ENCODE results near the gene TMEM107. TPM values are rescaled to one million over a fixed set of nuclear protein-coding genes. Genes with fewer than 3 reads are reported as not detected.

The TMEM107 gene
- total RNA-seq, 1 donor from 2014 or later: 14.6 TPM

DNA sequence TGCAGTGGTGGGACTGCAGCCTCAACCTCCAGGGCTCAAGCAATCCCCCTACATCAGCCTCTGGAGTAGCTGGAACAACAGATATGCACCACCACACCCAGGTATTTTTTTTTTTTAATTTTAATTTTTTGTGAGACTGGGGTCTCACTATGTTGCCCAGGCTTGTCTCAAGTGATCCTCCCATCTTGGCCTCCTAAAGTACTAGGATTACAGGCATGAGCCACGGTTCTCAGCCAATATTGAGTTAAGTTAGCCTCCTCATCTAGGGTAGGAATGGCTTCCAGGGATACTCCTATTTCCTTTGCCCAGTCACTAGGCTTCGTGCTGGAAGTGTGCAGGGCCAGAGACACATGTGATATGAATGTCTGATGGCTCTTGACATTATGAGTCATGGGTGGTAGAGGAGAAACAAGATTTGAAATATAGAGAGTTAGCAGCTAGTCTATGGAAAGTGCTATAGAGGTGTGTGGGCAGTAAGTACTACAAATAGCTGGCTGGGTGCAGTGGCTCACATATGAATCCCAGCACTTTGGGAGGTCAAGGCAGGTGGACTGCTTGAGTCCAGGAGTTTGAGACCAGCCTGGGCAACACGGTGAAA is 44.2 kb downstream of the TMEM107 start:
- no peak overlapping the region for H3K27ac Mint-ChIP-seq (ENCODE audit: unreplicated experiment)
- peaks cover 4% of the 10 kb centered on the region for H3K4me1 Mint-ChIP-seq (ENCODE audit: unreplicated experiment)
- TF ChIP-seq, protein P1, sequence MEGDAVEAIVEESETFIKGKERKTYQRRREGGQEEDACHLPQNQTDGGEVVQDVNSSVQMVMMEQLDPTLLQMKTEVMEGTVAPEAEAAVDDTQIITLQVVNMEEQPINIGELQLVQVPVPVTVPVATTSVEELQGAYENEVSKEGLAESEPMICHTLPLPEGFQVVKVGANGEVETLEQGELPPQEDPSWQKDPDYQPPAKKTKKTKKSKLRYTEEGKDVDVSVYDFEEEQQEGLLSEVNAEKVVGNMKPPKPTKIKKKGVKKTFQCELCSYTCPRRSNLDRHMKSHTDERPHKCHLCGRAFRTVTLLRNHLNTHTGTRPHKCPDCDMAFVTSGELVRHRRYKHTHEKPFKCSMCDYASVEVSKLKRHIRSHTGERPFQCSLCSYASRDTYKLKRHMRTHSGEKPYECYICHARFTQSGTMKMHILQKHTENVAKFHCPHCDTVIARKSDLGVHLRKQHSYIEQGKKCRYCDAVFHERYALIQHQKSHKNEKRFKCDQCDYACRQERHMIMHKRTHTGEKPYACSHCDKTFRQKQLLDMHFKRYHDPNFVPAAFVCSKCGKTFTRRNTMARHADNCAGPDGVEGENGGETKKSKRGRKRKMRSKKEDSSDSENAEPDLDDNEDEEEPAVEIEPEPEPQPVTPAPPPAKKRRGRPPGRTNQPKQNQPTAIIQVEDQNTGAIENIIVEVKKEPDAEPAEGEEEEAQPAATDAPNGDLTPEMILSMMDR (IDR thresholded peaks at IDR 0.05; ENCODE audit: unreplicated experiment): no peak
- H3K9me3 Mint-ChIP-seq (ENCODE audit: unreplicated experiment): no peaks in the 10 kb centered on the region
- DNase-seq (ENCODE audit: low spot score): no peak
- H3K27me3 Mint-ChIP-seq (ENCODE audit: unreplicated experiment): peaks cover 7% of the 10 kb centered on the region
- H3K36me3 Mint-ChIP-seq (ENCODE audit: low read depth, unreplicated experiment): peaks cover 3% of the 10 kb centered on the region
- no peak overlapping the region for H3K4me3 Mint-ChIP-seq (ENCODE audit: unreplicated experiment)

DNA sequence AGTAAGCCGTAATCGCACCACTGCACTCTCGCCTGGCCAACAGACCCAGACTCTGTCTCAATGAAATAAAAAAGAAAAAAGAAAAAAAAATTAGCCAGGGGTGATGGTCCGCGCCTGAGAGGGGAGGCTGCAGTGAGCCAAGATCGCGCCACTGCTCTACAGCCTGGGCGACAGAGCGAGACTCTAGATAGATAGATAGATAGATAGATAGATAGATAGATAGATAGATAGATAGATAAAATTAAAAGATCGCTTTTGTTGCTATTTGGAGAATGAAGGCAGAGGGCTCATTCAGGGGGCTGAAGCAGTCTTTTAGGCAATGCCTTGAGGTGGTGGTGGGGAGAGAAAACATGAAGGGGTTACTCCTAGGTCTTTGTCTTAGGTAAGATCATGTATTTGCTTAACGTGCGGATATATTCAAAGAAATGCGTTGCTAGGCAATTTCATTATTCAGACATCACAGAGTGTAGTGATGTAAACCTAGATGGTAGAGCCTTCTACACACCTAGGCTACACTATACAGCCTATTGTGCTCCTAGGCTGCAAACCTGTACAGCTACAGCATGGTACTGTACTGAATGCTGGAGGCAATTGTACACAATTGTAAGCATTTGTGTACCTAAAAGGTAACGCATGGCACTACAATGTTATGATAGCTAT is 47.9 kb downstream of the TMEM107 start:
- Mint-ChIP-seq H3K36me3 (ENCODE audit: low read depth, unreplicated experiment) (peaks cover 13% of the 10 kb centered on the region), H3K27me3 (ENCODE audit: unreplicated experiment) (peaks cover 34% of the 10 kb centered on the region), H3K27ac (ENCODE audit: unreplicated experiment) (no peak overlapping the region), H3K9me3 (ENCODE audit: unreplicated experiment) (no peaks in the 10 kb centered on the region), H3K4me3 (ENCODE audit: unreplicated experiment) (no peak overlapping the region), H3K4me1 (ENCODE audit: unreplicated experiment) (peaks cover 34% of the 10 kb centered on the region)
- no peak for DNase-seq (ENCODE audit: low spot score)
- TF ChIP-seq, protein P1 (IDR thresholded peaks at IDR 0.05; ENCODE audit: unreplicated experiment): no peak

DNA sequence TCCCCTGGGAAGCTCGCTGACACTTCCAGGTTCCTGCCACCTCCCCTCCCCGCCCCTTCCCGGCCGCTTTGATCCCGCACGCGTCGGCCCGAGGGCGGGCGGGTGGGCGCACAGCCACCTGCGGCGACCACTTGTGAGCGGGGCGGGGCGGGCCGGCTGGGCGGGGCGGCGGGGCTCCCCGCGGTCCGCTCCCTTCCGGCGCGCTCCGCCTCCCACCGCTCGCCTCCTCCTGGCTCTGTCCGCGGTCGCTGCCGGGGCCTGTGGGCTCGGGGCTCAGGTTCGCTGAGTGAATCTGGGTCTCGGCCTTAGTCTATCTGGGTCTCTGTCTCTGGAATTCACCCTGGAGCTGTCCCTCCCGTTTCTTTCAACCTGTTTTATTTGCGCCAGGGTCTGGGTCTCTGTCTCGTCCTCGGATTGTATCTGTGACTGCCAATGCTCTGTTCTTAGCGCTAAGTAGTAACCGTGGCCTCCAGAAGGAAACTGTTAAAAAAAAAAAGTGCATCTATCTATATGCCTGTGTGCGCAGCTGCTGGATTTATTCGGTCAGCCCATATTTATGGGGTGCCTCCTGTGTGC is 49.6 kb downstream of the TMEM107 start:
- H3K36me3 Mint-ChIP-seq (ENCODE audit: low read depth, unreplicated experiment): peaks cover 13% of the 10 kb centered on the region
- TF ChIP-seq, protein P1 (IDR thresholded peaks at IDR 0.05; ENCODE audit: unreplicated experiment): no peak
- peaks cover 41% of the 10 kb centered on the region for H3K27me3 Mint-ChIP-seq (ENCODE audit: unreplicated experiment)
- peaks cover 43% of the 10 kb centered on the region for H3K4me1 Mint-ChIP-seq (ENCODE audit: unreplicated experiment)
- no peak for DNase-seq (ENCODE audit: low spot score)
- H3K27ac Mint-ChIP-seq (ENCODE audit: unreplicated experiment): peak overlapping the region; percentile 61
- no peaks in the 10 kb centered on the region for H3K9me3 Mint-ChIP-seq (ENCODE audit: unreplicated experiment)
- peak overlapping the region; percentile 95 for H3K4me3 Mint-ChIP-seq (ENCODE audit: unreplicated experiment)

DNA sequence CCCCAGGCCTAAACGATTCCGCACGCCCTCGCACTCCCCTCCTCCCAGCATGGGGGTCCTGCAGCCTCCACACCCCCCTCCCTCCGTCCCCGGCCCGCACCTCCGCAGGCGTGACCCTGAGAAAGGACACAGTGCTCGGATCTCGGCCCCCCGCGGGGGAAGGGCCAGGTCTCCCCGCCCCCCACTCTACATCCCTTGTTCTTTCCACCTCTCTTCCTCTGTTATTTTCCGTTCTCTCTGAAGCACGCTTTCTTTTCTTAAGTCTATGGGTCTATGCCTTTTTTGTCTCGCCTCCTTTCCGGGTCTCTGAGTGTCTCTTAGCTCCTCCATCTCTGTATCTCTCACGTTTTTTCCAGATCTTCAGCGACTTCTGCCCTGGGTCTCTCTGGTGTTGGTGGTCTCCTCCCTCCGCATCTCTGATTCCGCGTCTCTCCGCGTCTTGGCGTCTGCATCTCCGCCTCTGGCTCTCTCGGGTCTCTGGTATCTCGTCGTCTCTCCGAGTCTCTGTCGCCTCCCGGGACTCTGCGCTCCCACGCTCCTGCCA is 50.2 kb downstream of the TMEM107 start:
- DNase-seq (ENCODE audit: low spot score): no peak
- peak overlapping the region; percentile 92 for H3K27ac Mint-ChIP-seq (ENCODE audit: unreplicated experiment)
- TF ChIP-seq, protein P1 (IDR thresholded peaks at IDR 0.05; ENCODE audit: unreplicated experiment): no peak
- H3K36me3 Mint-ChIP-seq (ENCODE audit: low read depth, unreplicated experiment): peaks cover 13% of the 10 kb centered on the region
- H3K27me3 Mint-ChIP-seq (ENCODE audit: unreplicated experiment): peaks cover 43% of the 10 kb centered on the region
- peak overlapping the region; percentile 95 for H3K4me3 Mint-ChIP-seq (ENCODE audit: unreplicated experiment)
- no peaks in the 10 kb centered on the region for H3K9me3 Mint-ChIP-seq (ENCODE audit: unreplicated experiment)
- H3K4me1 Mint-ChIP-seq (ENCODE audit: unreplicated experiment): peaks cover 44% of the 10 kb centered on the region
